WTC11 (cell line): ENCODE results near the gene FGFR2. TPM values are rescaled to one million over a fixed set of nuclear protein-coding genes. Genes with fewer than 3 reads are reported as not detected.

Source experiments
- ATAC-seq: fragments of 200-7000 bp; cut with Tn5 transposase; 2 replicates; pipeline ENCODE4 v1.10.0; 2021; ENCODE audit warnings: mild to moderate bottlenecking, moderate library complexity
- CTCF ChIA-PET: fragments of 300-600 bp; sonication (Branson Sonifier 250); formaldehyde crosslinking; loops from one replicate; lab custom pipeline; 2021; ENCODE audit warnings: antibody characterized with exemption; lab: Charles Lee
- POLR2A ChIA-PET: fragments of 350-600 bp; sonication (Branson Sonifier 250); formaldehyde crosslinking; loops from one replicate; lab custom pipeline; 2021; ENCODE audit warnings: antibody characterized with exemption; lab: Charles Lee
- DNase-seq: peaks from one replicate; pipeline ENCODE4 v3.0.0; 2021; ENCODE audit warnings: low spot score
- H3K27ac Mint-ChIP-seq: 2 replicates; pipeline ENCODE4 v1.8.0; 2021; ENCODE audit warnings: mixed read lengths
- H3K27me3 Mint-ChIP-seq: 2 replicates; pipeline ENCODE4 v1.8.0; 2021; ENCODE audit warnings: low read depth, mild to moderate bottlenecking, moderate library complexity, mixed read lengths
- H3K36me3 Mint-ChIP-seq: 2 replicates; pipeline ENCODE4 v1.8.0; 2021; ENCODE audit warnings: mixed read lengths
- H3K4me1 Mint-ChIP-seq: 2 replicates; pipeline ENCODE4 v1.8.0; 2022; ENCODE audit warnings: mixed read lengths
- H3K4me3 Mint-ChIP-seq: 2 replicates; pipeline ENCODE4 v1.8.0; 2021; ENCODE audit warnings: mild to moderate bottlenecking, moderate library complexity, mixed read lengths
- H3K9me3 Mint-ChIP-seq: 2 replicates; pipeline ENCODE4 v1.8.0; 2021; ENCODE audit warnings: mixed read lengths
- AR ChIP-seq: fragments of 250-450 bp; sonication (Bioruptor Pico); IDR thresholded peaks from 2 replicates; pipeline ENCODE4 v1.9.0; 2021; ENCODE audit warnings: mild to moderate bottlenecking
- ARID4B ChIP-seq: sonication (generic); formaldehyde crosslinking; IDR thresholded peaks from 2 replicates; pipeline ENCODE4 v1.8.0; 2023; ENCODE audit warnings: missing genetic modification reagents, mild to moderate bottlenecking, borderline replicate concordance
- CTCF ChIP-seq: fragments of 200-600 bp; IDR thresholded peaks from 2 replicates; pipeline ENCODE4 v1.8.0; 2022; ENCODE audit warnings: antibody characterized with exemption
- E2F4 ChIP-seq: sonication (generic); formaldehyde crosslinking; IDR thresholded peaks from 2 replicates; pipeline ENCODE4 v1.8.1; 2022; ENCODE audit warnings: low read depth, mild to moderate bottlenecking, moderate library complexity, missing genetic modification reagents, borderline replicate concordance
- GABPB1 ChIP-seq: sonication (generic); formaldehyde crosslinking; IDR thresholded peaks from 2 replicates; pipeline ENCODE4 v1.8.1; 2023; ENCODE audit warnings: mild to moderate bottlenecking, missing genetic modification reagents
- JAZF1 ChIP-seq: fragments of 250-450 bp; sonication (Bioruptor Pico); IDR thresholded peaks from 2 replicates; pipeline ENCODE4 v1.9.0; 2021; ENCODE audit warnings: moderate library complexity, mild to moderate bottlenecking, inconsistent platforms
- RORB ChIP-seq: fragments of 250-450 bp; sonication (Bioruptor Pico); IDR thresholded peaks from 2 replicates; pipeline ENCODE4 v1.9.0; 2021; ENCODE audit warnings: mild to moderate bottlenecking
- ZNF138 ChIP-seq: sonication (generic); formaldehyde crosslinking; conservative IDR thresholded peaks from 2 replicates; pipeline ENCODE4 v1.8.1; 2022; ENCODE audit warnings: mild to moderate bottlenecking, moderate library complexity, missing genetic modification reagents
- ZNF263 ChIP-seq: sonication (generic); formaldehyde crosslinking; IDR thresholded peaks from 2 replicates; pipeline ENCODE4 v1.8.1; 2022; ENCODE audit warnings: low read depth, mild to moderate bottlenecking, moderate library complexity, missing genetic modification reagents
- ZNF281 ChIP-seq: sonication (generic); formaldehyde crosslinking; IDR thresholded peaks from 2 replicates; pipeline ENCODE4 v1.8.0; 2023; ENCODE audit warnings: mild to moderate bottlenecking, missing genetic modification reagents
- ZNF396 ChIP-seq: fragments of 250-450 bp; sonication (Bioruptor Pico); IDR thresholded peaks from 2 replicates; pipeline ENCODE4 v1.8.0; 2021; ENCODE audit warnings: mild to moderate bottlenecking, moderate library complexity, borderline replicate concordance
- ZSCAN18 ChIP-seq: fragments of 250-450 bp; sonication (Bioruptor Pico); IDR thresholded peaks from 2 replicates; pipeline ENCODE4 v2.1.2; 2022; ENCODE audit warnings: mild to moderate bottlenecking, moderate library complexity
- total RNA-seq: library from RNA; stranded (reverse); gene quantifications from 3 replicates; pipeline ENCODE4 v1.2.3, GENCODE V29; 2021
- TF ChIP-seq, protein P1 (sequence below): fragments of 250-450 bp; sonication (Bioruptor Pico); conservative IDR thresholded peaks from 2 replicates; pipeline ENCODE4 v1.9.0; 2021; ENCODE audit warnings: mild to moderate bottlenecking
- TF ChIP-seq, protein P2 (sequence below): sonication (generic); formaldehyde crosslinking; IDR thresholded peaks from 2 replicates; pipeline ENCODE4 v1.8.0; 2022; ENCODE audit warnings: mild to moderate bottlenecking, missing genetic modification reagents
- TF ChIP-seq, protein P3 (sequence below): sonication (generic); formaldehyde crosslinking; IDR thresholded peaks from 2 replicates; pipeline ENCODE4 v1.8.1; 2022; ENCODE audit warnings: mild to moderate bottlenecking, missing genetic modification reagents, moderate library complexity, borderline replicate concordance

FGFR2 gene
- total RNA-seq, 1 experiment from 2014 or later: 95.0 TPM

- no peak for TF ChIP-seq AR
- TF ChIP-seq ZSCAN18 (CRISPR knock-in tag): no peak
Measured at GRCh38 chr10:121468726-121469125, 129.5 kb downstream of the FGFR2 start (continued).

DNA sequence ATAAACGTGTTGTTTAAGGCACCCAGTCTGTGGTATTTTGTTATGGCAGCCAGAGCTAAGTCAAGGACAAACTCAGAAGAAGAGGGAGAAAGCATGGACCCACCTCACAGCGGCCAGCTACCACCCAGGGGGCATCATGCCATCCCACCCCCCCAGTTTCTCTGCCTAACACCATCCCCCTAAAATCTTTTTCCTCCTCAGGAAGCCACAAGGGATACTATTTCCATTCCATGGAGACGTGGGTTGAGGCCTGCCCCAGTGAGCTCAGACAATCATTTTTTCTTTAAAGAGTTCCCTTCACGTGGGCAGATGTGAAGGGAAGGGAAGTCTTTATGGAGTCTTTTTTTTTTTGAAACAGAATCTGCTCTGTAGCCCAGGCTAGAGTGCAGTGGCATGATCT, 131.8 kb downstream of the FGFR2 start:
- H3K4me3 Mint-ChIP-seq: no peak overlapping the region
- H3K36me3 Mint-ChIP-seq: no peaks in the 10 kb centered on the region
- no peak for DNase-seq
- ChIA-PET CTCF (no interaction called here), POLR2A (no interaction called here)
- H3K9me3 Mint-ChIP-seq: peaks cover 2% of the 10 kb centered on the region; the same call in 1 of the 2 replicates
- H3K27me3 Mint-ChIP-seq: no peaks in the 10 kb centered on the region; the same call in 1 of the 2 replicates
- peaks cover 18% of the 10 kb centered on the region for H3K4me1 Mint-ChIP-seq
- ATAC-seq: no peak
- H3K27ac Mint-ChIP-seq: no peak overlapping the region
- TF ChIP-seq RORB (CRISPR knock-in tag) (no peak), GABPB1 (CRISPR knock-in tag) (no peak), CTCF (no peak), ZNF263 (CRISPR knock-in tag) (no peak), ZNF281 (CRISPR knock-in tag) (no peak), ARID4B (CRISPR knock-in tag) (no peak), ZNF396 (no peak), JAZF1 (CRISPR knock-in tag) (no peak), E2F4 (no peak), ZNF138 (CRISPR knock-in tag) (no peak)
- TF ChIP-seq, protein P1, sequence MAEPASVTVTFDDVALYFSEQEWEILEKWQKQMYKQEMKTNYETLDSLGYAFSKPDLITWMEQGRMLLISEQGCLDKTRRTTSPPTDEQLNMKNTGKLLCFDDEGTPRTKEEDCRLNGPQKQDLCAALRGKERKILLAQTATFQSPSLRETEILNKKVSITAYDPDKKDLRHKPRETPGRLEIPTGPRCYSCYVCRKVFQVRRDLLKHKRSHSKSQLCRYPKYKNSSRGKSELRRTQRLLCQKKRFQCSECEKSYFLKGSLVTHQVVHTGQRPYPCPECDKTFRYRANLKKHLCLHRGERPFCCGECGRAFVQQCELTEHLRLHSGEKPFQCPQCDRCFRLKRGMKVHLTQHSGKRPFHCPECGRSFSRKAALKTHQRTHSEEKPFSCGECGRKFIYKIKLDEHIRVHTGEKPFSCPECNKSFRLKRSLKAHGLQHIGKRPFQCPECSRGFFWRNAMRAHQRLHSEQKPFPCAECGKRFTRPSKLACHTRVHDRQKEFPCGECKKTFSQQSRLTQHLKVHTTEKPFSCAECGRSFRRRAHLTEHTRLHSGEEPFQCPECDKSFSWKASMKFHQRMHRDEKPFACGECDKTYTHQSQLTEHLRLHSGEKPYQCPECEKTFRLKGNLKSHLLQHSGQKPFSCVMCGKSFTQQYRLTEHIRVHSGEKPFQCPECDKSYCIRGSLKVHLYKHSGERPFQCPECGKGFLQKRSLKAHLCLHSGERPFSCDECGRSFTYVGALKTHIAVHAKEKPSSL (CRISPR knock-in tag): no peak
- TF ChIP-seq, protein P2, sequence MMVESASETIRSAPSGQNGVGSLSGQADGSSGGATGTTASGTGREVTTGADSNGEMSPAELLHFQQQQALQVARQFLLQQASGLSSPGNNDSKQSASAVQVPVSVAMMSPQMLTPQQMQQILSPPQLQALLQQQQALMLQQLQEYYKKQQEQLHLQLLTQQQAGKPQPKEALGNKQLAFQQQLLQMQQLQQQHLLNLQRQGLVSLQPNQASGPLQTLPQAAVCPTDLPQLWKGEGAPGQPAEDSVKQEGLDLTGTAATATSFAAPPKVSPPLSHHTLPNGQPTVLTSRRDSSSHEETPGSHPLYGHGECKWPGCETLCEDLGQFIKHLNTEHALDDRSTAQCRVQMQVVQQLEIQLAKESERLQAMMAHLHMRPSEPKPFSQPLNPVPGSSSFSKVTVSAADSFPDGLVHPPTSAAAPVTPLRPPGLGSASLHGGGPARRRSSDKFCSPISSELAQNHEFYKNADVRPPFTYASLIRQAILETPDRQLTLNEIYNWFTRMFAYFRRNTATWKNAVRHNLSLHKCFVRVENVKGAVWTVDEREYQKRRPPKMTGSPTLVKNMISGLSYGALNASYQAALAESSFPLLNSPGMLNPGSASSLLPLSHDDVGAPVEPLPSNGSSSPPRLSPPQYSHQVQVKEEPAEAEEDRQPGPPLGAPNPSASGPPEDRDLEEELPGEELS (CRISPR knock-in tag): no peak
- TF ChIP-seq, protein P3, sequence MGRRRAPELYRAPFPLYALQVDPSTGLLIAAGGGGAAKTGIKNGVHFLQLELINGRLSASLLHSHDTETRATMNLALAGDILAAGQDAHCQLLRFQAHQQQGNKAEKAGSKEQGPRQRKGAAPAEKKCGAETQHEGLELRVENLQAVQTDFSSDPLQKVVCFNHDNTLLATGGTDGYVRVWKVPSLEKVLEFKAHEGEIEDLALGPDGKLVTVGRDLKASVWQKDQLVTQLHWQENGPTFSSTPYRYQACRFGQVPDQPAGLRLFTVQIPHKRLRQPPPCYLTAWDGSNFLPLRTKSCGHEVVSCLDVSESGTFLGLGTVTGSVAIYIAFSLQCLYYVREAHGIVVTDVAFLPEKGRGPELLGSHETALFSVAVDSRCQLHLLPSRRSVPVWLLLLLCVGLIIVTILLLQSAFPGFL: no peak
